Fibroblast of skin of right biceps (primary cell): ENCODE data around the gene REXO1.
"Not testable (repeated sequence)": the region's sequence is repeated elsewhere in the genome, so short reads cannot be mapped to it uniquely, and the experiment has no call there.

Source experiments
- DNase-seq: peaks from one replicate; pipeline ENCODE4 v3.0.0-alpha.2; 2013

Gene REXO1

GRCh38 chr19:1813192-1814182 lies 34.8 kb downstream of the REXO1 start:
- DNase-seq = no peak

- DNase-seq = peak; percentile 91
Measured at GRCh38 chr19:1812426-1813191, 35.7 kb downstream of the REXO1 start.

GRCh38 chr19:1811942-1812425 lies 36.3 kb downstream of the REXO1 start, which contains the start of gene ATP8B3:
Gene ATP8B3 (minus strand): TSS chr19:1812276. CDS start chr19:1811736, 540 bp downstream.
- DNase-seq = no peak

- peak; percentile 74 for DNase-seq
Measured at GRCh38 chr19:1811472-1811894, 36.8 kb downstream of the REXO1 start.

- no peak for DNase-seq
Measured at GRCh38 chr19:1810439-1811160, 37.7 kb downstream of the REXO1 start.

- DNase-seq = no peak
Measured at GRCh38 chr19:1809678-1810077, 38.6 kb downstream of the REXO1 start.

- no peak for DNase-seq
Measured at GRCh38 chr19:1808395-1808731, 39.9 kb downstream of the REXO1 start.

- DNase-seq = no peak
Measured at GRCh38 chr19:1807695-1808394, 40.4 kb downstream of the REXO1 start.

GRCh38 chr19:1807030-1807694 lies 41.1 kb downstream of the REXO1 start:
- DNase-seq = no peak

GRCh38 chr19:1806184-1807029 lies 41.9 kb downstream of the REXO1 start:
- no peak for DNase-seq

GRCh38 chr19:1805401-1806183 lies 42.7 kb downstream of the REXO1 start:
- DNase-seq = no peak

GRCh38 chr19:1804858-1805257 lies 43.4 kb downstream of the REXO1 start:
- DNase-seq = no peak

- no peak for DNase-seq
Measured at GRCh38 chr19:1799695-1800342, 48.5 kb downstream of the REXO1 start.

- not testable (repeated sequence) for DNase-seq
Measured at GRCh38 chr19:1797313-1797712, 51.0 kb downstream of the REXO1 start.

- no peak for DNase-seq
Measured at GRCh38 chr19:1796395-1797142, 51.7 kb downstream of the REXO1 start.

- DNase-seq = no peak
Measured at GRCh38 chr19:1794424-1795172, 53.7 kb downstream of the REXO1 start.

- no peak for DNase-seq
Measured at GRCh38 chr19:1791879-1792278, 56.4 kb downstream of the REXO1 start.
